ENCODE data around the gene DEUP1.
"Not testable (repeated sequence)": the region's sequence is repeated elsewhere in the genome, so short reads cannot be mapped to it uniquely, and the experiment has no call there.

DEUP1 gene

DNA sequence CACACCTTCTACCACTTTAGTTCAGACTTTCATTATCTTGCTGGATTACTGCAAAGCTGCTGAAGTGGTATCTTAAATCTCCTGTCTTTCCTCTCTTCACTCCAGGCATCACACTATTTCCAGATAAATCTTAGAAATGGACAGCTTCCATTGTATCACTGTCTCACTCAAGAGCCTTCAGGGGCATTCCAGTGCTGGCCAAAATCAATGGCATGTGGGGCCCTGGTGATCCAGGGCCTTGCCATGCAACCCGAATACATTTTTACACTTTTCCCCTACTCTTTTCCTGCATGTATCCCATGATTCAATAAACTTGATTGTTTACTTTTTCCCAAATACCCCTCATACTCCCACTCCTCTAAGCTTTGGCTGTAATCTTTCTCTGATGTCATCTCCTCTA is 39.4 kb upstream of the DEUP1 start:
- DNase-seq (ENCODE audit: extremely low read depth, low read depth) = no peak
- TF ChIP-seq, protein P1, sequence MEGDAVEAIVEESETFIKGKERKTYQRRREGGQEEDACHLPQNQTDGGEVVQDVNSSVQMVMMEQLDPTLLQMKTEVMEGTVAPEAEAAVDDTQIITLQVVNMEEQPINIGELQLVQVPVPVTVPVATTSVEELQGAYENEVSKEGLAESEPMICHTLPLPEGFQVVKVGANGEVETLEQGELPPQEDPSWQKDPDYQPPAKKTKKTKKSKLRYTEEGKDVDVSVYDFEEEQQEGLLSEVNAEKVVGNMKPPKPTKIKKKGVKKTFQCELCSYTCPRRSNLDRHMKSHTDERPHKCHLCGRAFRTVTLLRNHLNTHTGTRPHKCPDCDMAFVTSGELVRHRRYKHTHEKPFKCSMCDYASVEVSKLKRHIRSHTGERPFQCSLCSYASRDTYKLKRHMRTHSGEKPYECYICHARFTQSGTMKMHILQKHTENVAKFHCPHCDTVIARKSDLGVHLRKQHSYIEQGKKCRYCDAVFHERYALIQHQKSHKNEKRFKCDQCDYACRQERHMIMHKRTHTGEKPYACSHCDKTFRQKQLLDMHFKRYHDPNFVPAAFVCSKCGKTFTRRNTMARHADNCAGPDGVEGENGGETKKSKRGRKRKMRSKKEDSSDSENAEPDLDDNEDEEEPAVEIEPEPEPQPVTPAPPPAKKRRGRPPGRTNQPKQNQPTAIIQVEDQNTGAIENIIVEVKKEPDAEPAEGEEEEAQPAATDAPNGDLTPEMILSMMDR (IDR thresholded peaks at IDR 0.05; ENCODE audit: low read depth, low read length) = no peak

DNA sequence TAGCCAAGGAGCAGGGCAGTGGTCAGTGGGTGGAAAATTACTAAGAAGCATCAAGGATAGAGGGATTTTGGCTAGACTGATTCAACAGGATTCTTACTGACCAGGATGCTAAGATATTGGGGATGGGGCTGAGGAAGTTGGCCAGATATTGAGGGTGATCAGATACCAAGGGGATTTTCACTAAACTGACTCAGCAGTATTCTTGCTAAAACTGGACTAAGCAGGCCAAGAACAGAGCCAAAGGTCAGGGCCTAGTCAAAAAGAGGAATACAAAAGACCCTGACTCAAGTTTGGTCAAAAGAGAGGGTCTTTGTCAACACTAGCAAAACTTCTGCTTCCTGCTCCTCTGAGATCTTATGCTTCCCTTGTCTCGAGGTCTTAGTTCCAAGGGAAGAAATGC is 38.6 kb upstream of the DEUP1 start:
- DNase-seq (ENCODE audit: extremely low read depth, low read depth) = no peak
- TF ChIP-seq, protein P1 (IDR thresholded peaks at IDR 0.05; ENCODE audit: low read depth, low read length) = no peak

DNA sequence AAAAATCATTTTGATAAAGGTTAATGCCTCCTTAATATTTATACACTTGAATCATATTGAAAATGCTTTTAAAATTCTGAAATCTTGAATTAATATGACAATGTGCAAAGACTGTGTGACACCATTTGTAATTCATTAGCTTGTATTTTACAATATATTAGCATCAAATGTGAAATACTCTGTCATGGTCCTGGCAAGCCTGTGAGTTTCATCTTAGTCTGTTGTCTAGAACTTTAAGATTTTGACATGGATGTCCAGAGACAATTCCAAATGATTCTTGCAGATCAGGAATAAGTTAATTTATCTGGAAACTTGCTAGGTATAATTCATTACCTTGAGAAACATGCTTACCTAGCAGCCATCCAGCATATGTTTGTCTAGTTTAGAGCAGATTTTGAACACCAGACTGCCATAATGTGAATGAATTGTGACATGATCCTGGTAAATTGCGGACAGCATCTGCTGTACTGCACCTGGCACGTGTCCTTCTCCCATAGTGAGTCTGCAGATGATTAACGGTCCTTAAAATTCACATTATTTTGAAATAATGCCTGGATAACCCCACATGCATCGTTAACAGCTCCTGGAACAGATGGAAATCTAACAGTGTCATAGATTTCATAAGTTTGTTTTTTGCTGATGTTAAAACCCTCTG is 34.5 kb upstream of the DEUP1 start:
- TF ChIP-seq, protein P1 (IDR thresholded peaks at IDR 0.05; ENCODE audit: low read depth, low read length) = no peak
- no peak for DNase-seq (ENCODE audit: extremely low read depth, low read depth)

DNA sequence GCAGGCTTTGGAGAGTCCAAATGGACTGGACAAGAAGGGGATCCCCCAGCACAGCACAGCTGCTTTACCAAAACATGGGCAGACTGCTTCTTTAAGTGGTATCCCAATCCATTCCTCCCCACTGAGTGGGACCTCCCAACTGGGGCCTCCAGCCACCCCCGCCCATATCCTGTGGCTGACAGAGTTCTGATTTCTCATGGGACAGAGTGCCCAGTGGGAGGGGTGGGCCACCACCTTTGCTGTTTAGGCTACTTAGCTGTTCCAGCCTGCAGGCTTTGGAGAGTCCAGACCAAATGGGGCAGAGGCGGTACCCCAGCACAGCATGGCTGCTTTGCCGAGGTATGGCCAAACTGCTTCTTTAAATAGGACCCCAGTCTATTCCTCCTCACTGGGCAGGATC is 26.9 kb upstream of the DEUP1 start:
- no peak for DNase-seq (ENCODE audit: extremely low read depth, low read depth)
- TF ChIP-seq, protein P1 (IDR thresholded peaks at IDR 0.05; ENCODE audit: low read depth, low read length) = no peak

DNA sequence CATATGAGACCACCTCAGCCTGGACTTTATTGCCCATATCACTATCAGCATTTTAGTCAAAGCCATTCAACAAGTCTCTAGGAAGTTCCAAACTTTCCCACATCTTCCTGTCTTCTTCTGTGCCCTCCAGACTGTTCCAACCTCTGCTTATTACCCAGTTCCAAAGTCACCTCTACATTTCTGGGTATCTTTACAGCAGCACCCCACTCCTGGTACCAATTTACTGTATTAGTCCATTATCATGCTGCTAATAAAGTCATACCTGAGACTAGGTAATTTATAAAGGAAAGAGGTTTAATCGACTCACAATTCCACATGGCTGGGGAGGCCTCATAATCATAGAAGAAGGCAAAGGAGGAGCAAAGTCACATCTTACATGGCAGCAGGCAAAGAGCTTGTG is 16.1 kb upstream of the DEUP1 start:
- DNase-seq (ENCODE audit: extremely low read depth, low read depth) = not testable (repeated sequence)

DNA sequence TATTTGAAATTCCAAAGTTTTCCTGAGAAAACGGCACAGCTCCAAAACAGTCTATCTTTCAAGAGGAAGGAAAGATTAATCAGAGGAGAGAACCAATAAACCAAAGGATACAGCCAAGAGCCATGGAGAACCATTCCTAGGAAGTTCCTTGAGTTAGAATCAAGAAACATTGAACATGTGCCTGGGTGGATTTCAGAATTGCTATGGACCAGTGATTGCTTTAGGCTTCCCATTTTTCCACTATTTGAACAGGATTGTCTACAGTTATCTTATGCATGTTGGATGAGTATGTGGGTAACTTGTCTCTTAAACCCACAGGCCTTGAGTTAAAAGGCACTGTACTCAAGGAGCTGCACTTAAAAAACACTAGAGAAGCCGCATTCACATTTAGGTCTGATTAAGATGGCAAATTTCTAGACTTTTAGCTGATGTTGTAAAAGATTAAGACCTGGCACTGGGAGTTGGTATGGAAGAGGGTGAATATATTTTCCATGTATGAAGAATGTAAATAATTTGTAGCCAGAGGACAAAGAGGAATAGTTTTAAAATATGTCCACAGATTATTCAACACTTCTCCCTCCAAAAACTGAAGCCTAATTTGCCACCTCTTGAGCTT is 11.2 kb upstream of the DEUP1 start:
- DNase-seq (ENCODE audit: extremely low read depth, low read depth) = no peak
- TF ChIP-seq, protein P1 (IDR thresholded peaks at IDR 0.05; ENCODE audit: low read depth, low read length) = no peak

DNA sequence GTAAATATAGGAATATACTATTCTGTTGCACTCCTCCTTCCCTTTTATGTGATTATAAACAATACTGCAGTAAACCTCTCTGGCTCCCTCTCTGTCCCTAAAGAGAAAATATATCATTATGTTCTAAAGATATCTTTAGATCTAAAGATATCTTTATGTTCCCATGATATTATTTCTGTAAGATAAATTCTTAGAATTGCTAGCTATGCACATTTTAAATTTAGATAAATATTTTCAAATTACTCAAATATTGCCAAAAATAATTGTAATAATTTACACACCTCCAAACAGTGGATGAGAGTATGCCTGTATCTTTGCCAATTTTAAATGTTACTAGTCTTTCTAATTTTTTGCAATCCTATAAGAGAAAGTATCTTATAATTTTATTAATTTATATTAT is 10.3 kb upstream of the DEUP1 start:
- TF ChIP-seq, protein P1 (IDR thresholded peaks at IDR 0.05; ENCODE audit: low read depth, low read length) = no peak
- DNase-seq (ENCODE audit: extremely low read depth, low read depth) = no peak

DNA sequence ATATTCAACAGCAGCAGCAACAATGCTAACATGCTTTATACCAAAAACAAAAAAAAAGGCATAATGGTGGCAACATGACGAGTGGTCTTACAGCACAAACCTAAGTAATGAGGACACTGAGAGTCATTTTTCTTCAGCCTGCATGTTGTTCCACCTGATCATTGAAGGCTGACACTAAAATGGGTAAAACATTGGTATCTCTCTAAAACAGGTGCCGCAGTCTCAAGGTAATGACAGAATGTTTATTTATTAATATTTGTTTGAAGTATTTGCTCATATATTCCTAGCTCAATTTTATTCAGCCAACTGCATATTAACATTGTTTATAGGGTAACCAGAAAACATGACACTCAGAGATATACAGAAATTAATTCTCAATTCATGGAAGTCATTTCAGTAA is 8.3 kb upstream of the DEUP1 start:
- TF ChIP-seq, protein P1 (IDR thresholded peaks at IDR 0.05; ENCODE audit: low read depth, low read length) = no peak
- DNase-seq (ENCODE audit: extremely low read depth, low read depth) = no peak

All from AG09319 (cell line).